ENCODE results near the gene ALDH3B2. TPM values are rescaled to one million over a fixed set of nuclear protein-coding genes. Genes with fewer than 3 reads are reported as not detected.

The ALDH3B2 gene
- total RNA-seq, 4 donors from 2014 or later, result not detected

DNA sequence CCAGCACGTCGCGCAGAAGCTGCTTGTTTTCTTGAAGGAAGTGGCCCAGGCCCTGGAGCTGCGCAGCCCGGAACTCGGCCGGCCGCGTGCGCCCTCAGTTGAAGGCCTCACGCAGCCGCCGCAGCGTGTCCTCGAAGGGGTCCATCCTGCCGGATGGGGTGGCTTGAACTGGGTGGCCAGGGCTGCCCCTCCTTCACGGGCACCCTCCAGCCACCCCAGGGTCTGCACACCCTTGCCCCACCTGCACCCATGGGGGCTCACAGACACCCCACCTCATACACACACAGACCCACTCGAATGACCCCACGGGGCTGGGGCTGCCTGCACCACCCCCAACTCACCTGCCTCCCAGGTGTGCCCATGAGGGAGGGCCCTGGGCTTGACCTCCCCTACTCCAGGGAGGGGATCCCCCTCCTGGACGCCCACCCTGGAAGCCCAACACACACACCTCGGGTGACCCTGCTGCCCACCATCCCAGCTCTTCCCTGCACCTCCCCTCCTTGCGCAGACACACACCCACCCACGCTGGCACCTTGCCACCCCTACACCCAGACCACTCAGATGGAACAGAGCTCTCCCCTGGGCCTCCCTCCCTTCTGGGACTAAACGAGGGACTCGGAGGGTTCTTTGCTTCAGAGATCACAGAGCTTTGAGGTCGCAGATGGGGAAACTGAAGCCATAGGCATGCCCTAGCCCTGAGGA is 6.8 kb downstream of the ALDH3B2 start:
- Histone ChIP-seq H3K27me3 (no peaks in the 10 kb centered on the region), H3K9me3 (no peaks in the 10 kb centered on the region), H3K4me1 (peaks cover 0 to 14% (median 0%) of the 10 kb centered on the region in 4 donors), H3K36me3 (no peaks in the 10 kb centered on the region), H3K27ac (no peak overlapping the region), H3K4me3 (no peak overlapping the region)
- peak in 2 of 3 donors; percentile 41 to 59 for DNase-seq
- TF ChIP-seq, protein P1, sequence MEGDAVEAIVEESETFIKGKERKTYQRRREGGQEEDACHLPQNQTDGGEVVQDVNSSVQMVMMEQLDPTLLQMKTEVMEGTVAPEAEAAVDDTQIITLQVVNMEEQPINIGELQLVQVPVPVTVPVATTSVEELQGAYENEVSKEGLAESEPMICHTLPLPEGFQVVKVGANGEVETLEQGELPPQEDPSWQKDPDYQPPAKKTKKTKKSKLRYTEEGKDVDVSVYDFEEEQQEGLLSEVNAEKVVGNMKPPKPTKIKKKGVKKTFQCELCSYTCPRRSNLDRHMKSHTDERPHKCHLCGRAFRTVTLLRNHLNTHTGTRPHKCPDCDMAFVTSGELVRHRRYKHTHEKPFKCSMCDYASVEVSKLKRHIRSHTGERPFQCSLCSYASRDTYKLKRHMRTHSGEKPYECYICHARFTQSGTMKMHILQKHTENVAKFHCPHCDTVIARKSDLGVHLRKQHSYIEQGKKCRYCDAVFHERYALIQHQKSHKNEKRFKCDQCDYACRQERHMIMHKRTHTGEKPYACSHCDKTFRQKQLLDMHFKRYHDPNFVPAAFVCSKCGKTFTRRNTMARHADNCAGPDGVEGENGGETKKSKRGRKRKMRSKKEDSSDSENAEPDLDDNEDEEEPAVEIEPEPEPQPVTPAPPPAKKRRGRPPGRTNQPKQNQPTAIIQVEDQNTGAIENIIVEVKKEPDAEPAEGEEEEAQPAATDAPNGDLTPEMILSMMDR (IDR thresholded peaks at IDR 0.05), result no peak
- no peak for TF ChIP-seq POLR2A (IDR thresholded peaks at IDR 0.05)

DNA sequence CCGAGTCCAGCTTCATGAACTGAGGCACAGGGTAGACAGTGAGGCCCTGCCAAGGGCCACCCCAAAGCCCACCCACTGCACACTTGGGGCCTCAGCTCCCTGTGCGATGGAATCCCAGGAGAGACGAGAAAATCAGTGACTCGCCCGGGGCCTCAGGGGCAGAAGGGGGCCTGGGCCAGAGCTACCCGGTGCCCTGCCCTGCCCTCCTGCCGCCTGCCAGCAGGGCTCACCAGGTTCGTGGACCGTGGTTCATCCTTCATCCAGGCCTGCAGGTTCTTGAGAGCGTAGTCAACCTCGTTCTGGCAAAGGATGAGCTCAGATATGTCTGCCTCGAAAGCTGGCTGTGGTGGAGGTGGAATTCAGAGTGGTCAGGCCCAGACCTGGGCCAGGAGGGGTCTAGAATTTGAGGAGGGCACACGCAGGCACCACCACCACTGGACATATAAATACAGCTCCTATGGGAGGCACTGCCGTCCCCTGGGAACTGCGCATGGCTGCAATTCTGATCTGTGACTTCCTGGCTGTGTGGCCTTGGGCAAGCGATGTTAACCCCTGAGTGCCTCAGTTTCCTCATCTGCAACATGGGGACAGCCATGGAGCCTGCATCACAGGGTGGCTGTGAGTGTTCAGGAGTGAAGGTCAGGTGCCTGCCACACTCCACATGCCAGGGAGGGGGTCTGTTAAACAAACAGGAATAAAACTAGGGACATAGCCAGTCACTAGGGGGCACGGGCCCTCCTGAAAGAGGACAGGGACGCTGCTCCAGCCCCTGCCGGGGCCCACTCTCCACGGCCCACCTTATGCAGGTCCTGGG is 7.5 kb downstream of the ALDH3B2 start:
- no peaks in the 10 kb centered on the region for H3K9me3 ChIP-seq

DNA sequence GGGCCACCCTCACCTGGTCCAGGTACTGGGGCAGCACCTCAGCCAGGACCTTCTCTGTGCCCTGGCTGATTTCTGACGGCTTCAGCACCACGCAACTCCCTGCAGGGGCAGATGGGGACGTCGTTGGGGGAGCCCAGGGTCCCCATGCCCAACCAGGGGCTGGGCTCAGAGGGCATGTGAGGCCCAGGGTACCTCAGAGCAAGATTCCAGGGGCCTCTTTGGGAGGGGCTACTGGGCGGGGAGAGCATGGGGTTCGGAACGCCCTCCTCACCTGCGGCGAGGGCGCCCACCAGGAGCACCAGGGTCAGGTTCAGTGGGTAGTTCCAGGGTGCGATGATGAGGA is 8.1 kb downstream of the ALDH3B2 start:
- peaks cover 0 to 14% (median 0%) of the 10 kb centered on the region in 4 donors for H3K4me1 ChIP-seq
- no peak overlapping the region for H3K4me3 ChIP-seq
- H3K27ac ChIP-seq, result no peak overlapping the region
- TF ChIP-seq POLR2A (IDR thresholded peaks at IDR 0.05), result no peak
- TF ChIP-seq, protein P1 (IDR thresholded peaks at IDR 0.05), result no peak
- no peaks in the 10 kb centered on the region for H3K27me3 ChIP-seq
- H3K9me3 ChIP-seq, result no peaks in the 10 kb centered on the region
- DNase-seq, result no peak
- no peaks in the 10 kb centered on the region for H3K36me3 ChIP-seq

More for the DNA sequence above, 7.5 kb downstream of the ALDH3B2 start:
- H3K27ac ChIP-seq, result no peak overlapping the region
- no peaks in the 10 kb centered on the region for H3K36me3 ChIP-seq
- H3K27me3 ChIP-seq, result no peaks in the 10 kb centered on the region
- DNase-seq, result peak in 1 of 3 donors; percentile 41
- peaks cover 0 to 14% (median 0%) of the 10 kb centered on the region in 4 donors for H3K4me1 ChIP-seq
- H3K4me3 ChIP-seq, result no peak overlapping the region
- no peak for TF ChIP-seq POLR2A (IDR thresholded peaks at IDR 0.05)
- TF ChIP-seq, protein P1 (IDR thresholded peaks at IDR 0.05), result no peak

DNA sequence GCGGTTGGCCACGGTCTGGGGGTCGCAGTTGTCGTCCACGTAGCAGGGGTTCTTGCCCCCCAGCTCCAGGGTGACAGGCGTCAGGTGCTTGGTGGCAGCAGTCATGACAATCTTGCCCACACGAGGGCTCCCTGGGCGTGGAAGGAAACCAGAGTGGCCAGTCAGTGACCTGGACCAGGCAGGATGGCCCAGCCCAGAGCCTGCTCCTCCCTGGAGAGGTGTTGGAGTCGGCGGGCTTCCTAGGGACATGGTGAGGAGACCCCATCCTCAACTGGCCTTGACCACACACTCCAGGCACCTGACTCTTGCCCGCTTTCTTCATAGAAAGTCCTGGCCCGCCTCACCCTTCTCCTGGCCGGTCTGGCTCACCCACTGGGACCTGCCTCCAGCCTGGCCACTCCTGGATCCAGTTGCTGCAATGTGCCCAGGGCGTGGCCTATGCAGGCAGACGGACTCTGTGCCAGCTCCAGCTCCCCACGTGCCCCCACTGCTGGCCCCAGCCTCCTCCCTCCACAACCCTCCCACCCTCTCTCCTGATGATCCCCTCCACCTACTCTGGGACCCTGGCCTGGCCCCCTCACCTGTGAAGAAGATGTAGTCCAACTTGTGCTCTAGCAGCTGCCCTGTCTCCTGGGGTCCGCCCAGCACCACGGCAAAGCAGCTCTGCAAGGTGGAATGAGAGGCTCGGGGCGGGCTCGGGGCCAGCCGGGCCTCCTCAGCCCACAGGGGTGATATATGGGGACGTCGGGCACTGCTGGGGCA is 8.7 kb downstream of the ALDH3B2 start:
- no peak for TF ChIP-seq POLR2A (IDR thresholded peaks at IDR 0.05)
- TF ChIP-seq, protein P1 (IDR thresholded peaks at IDR 0.05), result peak in 4 of 6 experiments; percentile 13 to 41 (median 39)
- Histone ChIP-seq H3K4me1 (peaks cover 0 to 14% (median 0%) of the 10 kb centered on the region in 4 donors), H3K4me3 (no peak overlapping the region), H3K27me3 (no peaks in the 10 kb centered on the region), H3K9me3 (no peaks in the 10 kb centered on the region), H3K27ac (no peak overlapping the region), H3K36me3 (no peaks in the 10 kb centered on the region)
- peak in 2 of 3 donors; percentile 55 to 58 for DNase-seq

DNA sequence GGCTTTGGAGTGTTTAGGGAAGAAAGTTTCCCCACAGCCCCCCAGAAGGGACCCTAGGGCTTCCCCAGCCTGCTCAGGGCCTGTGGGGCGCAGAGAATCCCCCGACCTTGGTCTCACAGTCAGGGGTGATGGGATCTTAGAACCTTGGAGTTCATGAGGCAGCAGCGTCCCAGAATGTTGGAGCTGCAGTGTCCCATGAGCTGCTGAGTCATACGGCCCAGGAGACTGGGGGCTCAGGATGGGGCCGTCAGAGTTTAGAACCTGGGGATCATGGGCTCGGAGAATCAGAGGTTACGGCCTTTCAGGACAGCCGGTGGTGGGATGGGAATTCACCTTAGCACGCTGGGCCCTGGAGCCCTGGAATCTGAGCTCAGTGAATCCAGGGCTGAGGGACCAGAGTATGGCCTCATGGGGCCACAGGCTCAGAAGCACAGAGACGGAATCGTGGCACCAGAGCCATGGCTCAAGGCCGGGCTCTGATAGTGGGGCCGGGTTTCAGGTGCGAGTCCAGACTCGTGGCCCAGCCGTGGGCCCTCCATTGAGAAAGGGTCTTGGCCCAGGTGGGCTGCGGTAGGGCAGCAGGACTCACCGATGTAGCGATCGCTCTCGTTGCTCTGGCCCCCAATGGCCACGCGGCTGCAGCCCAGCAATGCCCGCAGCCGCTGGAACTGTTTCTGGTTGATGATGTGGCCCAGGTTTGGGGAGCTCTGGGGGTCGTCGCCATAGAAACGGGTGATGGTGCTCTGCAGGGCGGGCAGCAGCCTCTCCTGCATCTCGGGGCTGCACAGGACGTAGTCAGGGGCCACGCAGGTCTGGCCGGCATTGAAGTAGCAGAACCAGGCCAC is 9.5 kb downstream of the ALDH3B2 start:
- Histone ChIP-seq H3K36me3 (no peaks in the 10 kb centered on the region), H3K4me3 (no peak overlapping the region), H3K27me3 (no peaks in the 10 kb centered on the region), H3K9me3 (no peaks in the 10 kb centered on the region), H3K4me1 (peaks cover 0 to 14% (median 0%) of the 10 kb centered on the region in 4 donors), H3K27ac (no peak overlapping the region)
- DNase-seq, result peak in 1 of 3 donors; percentile 30
- no peak for TF ChIP-seq POLR2A (IDR thresholded peaks at IDR 0.05)
- TF ChIP-seq, protein P1 (IDR thresholded peaks at IDR 0.05), result no peak

Measured in Peyer's patch (tissue), 4 donors.